Measurements from ENCODE around the gene KIF25. TPM values are rescaled to one million over a fixed set of nuclear protein-coding genes. Genes with fewer than 3 reads are reported as not detected.
A peak's percentile ranks its signal among the peaks of the same experiment; 100 is the strongest.

The KIF25 gene
- total RNA-seq, 2 donors from 2014 or later: 0.21 TPM; not detected in 1

DNA sequence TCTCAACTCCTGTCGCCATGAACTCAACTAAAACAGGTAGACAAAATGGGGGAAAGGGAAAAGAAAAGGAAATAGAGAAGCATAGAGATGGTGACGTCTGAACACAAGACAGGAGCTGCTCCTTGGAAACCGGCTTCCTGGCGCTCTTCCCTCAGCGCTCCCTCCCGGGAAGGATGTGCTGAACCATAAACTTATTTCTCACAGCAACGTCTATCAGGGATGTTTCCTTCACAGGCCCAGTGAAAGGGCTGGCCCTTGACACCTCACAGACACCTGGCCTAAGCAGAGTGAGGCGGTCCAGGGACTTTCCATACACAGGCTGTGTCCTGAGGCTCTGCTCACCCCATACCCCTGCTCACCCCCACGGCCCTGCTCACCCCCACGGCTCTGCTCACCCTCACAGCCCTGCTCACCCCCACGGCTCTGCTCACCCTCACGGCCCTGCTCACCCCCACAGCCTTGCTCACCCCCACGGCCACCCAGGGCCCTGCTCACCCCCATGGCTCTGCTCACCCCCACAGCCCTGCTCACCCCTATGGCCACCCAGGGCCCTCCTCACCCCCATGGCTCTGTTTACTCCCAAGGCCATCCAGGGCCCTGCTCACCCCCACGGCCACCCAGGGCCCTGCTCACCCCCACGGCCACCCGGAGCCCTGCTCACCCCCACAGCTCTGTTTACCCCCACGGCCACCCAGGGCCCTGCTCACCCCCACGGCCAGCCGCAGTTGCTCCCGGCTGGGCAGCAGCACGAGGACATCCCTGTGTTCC lies 80.9 kb downstream of the KIF25 start:
- Histone ChIP-seq H3K9ac (ENCODE audit: low read depth in 2 of 2, low read length in 2 of 2) (peak overlapping the region; percentile 65 to 82), H3K27ac (peak overlapping the region; percentile 74), H3K9me3 (no peaks in the 10 kb centered on the region), H3K27me3 (no peaks in the 10 kb centered on the region), H3K36me3 (no peaks in the 10 kb centered on the region), H3K4me1 (peaks cover 12% of the 10 kb centered on the region), H3K4me3 (peak overlapping the region; percentile 22)
- TF ChIP-seq CTCF (IDR thresholded peaks at IDR 0.05): no peak
- intact Hi-C loops (cut with DNase I): no loop called here
- no peak for DNase-seq

- TF ChIP-seq CTCF (IDR thresholded peaks at IDR 0.05): no peak
- intact Hi-C loops (cut with DNase I): no loop called here
- H3K9ac ChIP-seq (ENCODE audit: low read depth in 2 of 2, low read length in 2 of 2): peak within 1 kb of the TSS; percentile 65 to 82
- no peaks in the 10 kb centered on the region for H3K36me3 ChIP-seq
- no peaks in the 10 kb centered on the region for H3K27me3 ChIP-seq
- H3K4me1 ChIP-seq: peaks cover 16% of the 10 kb centered on the region
- H3K27ac ChIP-seq: peak within 1 kb of the TSS; percentile 74
- H3K9me3 ChIP-seq: no peaks in the 10 kb centered on the region
- peak within 1 kb of the TSS; percentile 22 for H3K4me3 ChIP-seq
- DNase-seq: peak; percentile 79
Observed at GRCh38 chr6:168078943-168079405, 81.5 kb downstream of the KIF25 start, which contains the start of gene FRMD1. Gene FRMD1 (minus strand): TSS chr6:168079212. CDS start chr6:168079094, 118 bp downstream.

DNA sequence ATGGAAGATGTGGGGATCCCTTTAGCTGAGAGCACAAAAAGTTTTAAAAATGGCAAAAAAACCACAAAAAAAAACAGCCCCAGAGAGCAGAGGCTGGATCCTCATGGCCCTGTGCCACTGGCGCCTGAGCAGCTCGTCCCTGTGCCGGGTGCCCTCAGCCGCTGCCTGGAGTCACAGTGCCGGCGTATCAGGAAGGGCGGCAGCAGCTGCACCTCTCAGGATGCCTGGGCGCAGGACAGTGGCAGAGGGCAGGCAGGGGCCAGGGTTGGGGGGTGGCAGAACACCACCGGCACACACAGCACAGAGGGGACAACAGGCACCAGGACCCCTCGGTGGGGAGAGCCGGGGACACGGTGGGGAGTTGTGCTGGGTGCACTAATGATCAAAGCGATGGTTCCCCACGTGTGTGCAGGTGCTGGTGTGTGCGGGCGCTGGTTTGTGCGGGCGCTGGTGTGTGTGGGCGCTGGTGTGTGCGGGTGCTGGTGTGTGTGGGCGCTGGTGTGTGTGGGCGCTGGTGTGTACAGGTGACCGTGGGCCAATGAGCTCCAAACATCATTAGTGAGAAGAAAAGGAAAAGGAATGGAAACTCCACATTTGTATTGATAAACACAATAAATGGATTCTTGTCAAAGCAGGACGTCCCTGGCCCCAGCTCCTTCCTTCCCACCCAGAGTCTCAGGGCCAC lies 83.1 kb downstream of the KIF25 start:
- DNase-seq: no peak
- Histone ChIP-seq H3K27ac (no peak overlapping the region), H3K9me3 (no peaks in the 10 kb centered on the region), H3K27me3 (no peaks in the 10 kb centered on the region), H3K36me3 (no peaks in the 10 kb centered on the region), H3K4me3 (no peak overlapping the region), H3K4me1 (peaks cover 16% of the 10 kb centered on the region), H3K9ac (ENCODE audit: low read depth in 2 of 2, low read length in 2 of 2) (no peak overlapping the region)
- TF ChIP-seq CTCF (IDR thresholded peaks at IDR 0.05): no peak
- intact Hi-C loops (cut with DNase I): no loop called here

DNA sequence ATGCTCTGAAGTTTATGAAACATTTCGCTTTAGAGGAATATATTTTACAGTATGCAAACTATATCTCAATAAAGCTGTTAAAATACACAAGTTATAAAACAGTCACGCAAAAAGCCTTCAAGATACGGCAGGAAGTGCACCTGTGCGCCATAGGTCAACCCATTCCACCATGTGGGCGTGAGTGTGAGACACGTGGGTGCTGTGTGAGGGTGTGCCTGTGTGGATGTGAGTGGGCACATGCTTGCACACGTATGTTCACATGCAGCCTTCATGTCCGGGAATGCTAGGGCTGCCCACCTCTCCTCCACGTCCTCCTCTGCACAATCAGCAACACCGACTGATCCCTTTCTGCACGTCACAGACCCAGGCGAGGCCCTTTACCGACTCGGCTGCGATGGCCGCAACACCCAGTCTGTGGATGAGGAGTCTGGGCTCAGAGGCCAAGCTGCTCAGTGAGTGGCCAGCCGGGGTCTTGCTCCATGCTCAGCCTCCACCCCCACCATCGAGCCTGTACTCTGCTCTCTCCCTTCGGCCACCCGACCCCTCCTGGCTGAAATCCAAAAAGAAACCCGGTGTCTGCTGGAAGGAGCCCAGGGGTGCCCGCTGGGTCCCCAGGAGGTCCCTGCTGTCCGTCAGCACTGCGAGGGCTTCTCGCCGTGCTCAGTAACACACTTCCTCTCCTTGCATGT lies 84.5 kb downstream of the KIF25 start:
- DNase-seq: no peak
- no peak overlapping the region for H3K9ac ChIP-seq (ENCODE audit: low read depth in 2 of 2, low read length in 2 of 2)
- intact Hi-C loops (cut with DNase I): no loop called here
- no peaks in the 10 kb centered on the region for H3K9me3 ChIP-seq
- no peak overlapping the region for H3K27ac ChIP-seq
- TF ChIP-seq CTCF (IDR thresholded peaks at IDR 0.05): no peak
- no peaks in the 10 kb centered on the region for H3K36me3 ChIP-seq
- H3K27me3 ChIP-seq: no peaks in the 10 kb centered on the region
- no peak overlapping the region for H3K4me3 ChIP-seq
- peaks cover 16% of the 10 kb centered on the region for H3K4me1 ChIP-seq

DNA sequence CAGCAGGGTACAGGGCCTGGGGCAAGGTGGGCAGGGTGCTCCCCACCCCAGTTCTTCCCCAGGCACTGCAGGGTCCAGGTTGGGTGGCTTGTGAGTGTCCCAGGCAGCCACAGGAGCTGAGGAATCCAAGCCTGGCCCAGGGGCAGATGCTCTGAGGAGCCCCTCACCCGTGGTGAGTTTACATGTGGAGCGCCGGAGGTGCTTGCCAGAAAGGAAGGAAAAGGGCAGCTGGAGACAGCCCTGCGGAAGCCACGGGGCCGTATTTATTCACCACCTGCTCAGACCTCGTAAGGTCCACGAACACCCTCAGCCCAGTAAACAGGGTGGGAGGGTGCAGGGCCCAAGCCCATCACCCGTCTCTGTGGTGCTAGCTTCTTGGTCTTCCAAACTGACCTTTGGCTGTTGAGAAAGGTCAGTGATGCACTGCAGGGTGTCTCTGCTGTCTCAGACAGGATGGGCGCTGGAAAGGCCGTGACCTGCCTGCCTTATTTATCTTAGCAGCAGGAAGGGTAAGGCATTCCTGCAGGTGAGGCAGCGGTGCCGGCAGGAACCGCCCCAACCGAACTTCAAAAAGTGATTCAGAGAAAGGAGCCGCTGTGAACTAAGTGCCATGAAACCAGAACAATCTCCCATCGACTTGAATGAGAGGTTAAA lies 85.5 kb downstream of the KIF25 start:
- Histone ChIP-seq H3K4me3 (no peak overlapping the region), H3K36me3 (no peaks in the 10 kb centered on the region), H3K27me3 (no peaks in the 10 kb centered on the region), H3K9me3 (no peaks in the 10 kb centered on the region), H3K4me1 (peaks cover 17% of the 10 kb centered on the region), H3K27ac (no peak overlapping the region), H3K9ac (ENCODE audit: low read depth in 2 of 2, low read length in 2 of 2) (peak overlapping the region in 1 of 2 donors; percentile 36)
- no peak for TF ChIP-seq CTCF (IDR thresholded peaks at IDR 0.05)
- peak; percentile 58 for DNase-seq
- intact Hi-C loops (cut with DNase I): no loop called here

All from colonic mucosa (tissue), 4 donors.